GM19239 (cell line): ENCODE results near the gene PIAS1.

Experiments used
- DNase-seq: peaks from one replicate; pipeline ENCODE4 v3.0.0; 2011; ENCODE audit warnings: low spot score; ENCODE audit not compliant: insufficient read length
- FAIRE-seq: peaks from 2 replicates; lab custom pipeline; 2011; peaks lifted over from hg19 to GRCh38; lab: Jason Lieb, UNC

Gene PIAS1

DNA sequence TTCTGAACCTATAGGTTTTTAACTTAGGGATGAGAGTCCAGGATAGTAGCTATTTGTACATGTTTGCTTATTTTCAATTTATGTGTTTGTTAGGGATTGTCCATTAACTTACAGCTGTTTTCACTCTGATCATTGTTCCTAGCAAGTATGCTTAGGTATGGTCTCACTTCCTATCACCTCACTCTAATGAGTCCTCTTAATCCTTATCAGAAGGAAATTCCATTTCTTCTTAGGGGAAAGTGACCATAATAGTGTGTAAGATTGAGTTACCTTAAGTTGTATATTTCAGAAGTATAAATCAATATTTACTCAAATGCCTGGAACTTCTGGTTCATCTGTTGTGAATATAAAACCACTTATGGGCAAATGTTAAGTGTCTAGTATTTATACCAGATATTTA is 53.0 kb downstream of the PIAS1 start:
- DNase-seq (no peak), FAIRE-seq (no peak)

DNA sequence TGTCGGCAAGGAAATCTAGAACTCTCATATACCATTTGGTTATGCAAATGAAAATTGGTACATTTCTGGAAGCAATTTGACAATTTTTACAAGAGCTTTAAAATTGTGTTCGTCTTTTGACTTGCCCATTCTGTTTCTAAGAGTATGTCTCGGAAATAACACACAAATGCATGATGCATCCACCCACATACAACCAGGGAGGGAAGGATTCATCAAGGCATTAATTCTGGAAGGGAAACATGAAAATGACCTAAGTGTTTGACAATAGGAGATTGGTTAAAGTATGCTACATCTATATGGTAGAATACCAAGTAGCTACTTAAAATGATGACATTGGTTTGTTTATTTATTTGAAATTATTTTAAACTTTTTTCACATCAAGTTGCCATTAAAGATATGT is 58.6 kb downstream of the PIAS1 start:
- FAIRE-seq (no peak), DNase-seq (no peak)

- FAIRE-seq (peak; percentile 66), DNase-seq (no peak)
Measured at GRCh38 chr15:68113273-68113672, 59.2 kb downstream of the PIAS1 start.

- no peak for DNase-seq
- peak; percentile 64 for FAIRE-seq
Measured at GRCh38 chr15:68113751-68114150, 59.6 kb downstream of the PIAS1 start.

DNA sequence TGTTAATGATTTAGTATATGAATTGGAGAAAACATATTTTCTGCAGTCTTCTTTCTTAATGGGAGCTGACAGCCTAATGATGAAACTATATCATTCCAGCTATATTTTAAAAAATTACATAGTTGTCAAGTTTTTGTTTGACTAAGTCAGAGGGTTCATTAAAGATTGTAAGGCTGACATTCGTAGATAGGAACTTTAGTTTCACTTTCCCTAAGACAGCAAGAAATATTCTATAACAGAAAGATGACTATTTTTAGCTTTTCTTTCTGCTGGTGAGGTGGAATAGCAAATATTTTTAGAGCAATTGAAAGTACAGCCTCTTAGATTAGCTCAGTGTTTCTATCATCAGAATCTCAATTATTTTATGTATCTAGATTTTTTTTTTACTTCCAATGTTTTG is 60.2 kb downstream of the PIAS1 start:
- DNase-seq (no peak), FAIRE-seq (no peak)

GRCh38 chr15:68114840-68115239 is 60.7 kb downstream of the PIAS1 start:
- peak; percentile 33 for FAIRE-seq
- no peak for DNase-seq

GRCh38 chr15:68124700-68125099 is 70.6 kb downstream of the PIAS1 start:
- no peak for FAIRE-seq
- DNase-seq, result no peak

DNA sequence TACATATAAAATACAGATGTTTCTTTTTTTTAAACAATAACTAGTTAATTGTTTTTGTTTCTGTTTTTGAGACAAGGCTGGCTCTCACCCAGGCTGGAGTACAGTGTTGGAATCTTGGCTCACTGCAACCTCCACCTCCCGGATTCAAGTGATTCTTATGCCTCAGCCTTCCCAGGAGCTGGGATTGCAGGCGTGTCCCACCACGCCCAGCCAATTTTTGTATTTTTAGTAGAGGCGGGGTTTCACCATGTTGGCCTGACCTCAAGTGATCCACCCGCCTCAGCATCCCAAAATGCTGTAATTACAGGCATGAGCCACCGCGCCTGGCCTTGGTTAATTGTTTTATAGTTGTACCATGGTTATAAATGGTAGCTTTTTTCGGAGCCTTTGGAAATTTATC is 72.3 kb downstream of the PIAS1 start:
- DNase-seq (no peak), FAIRE-seq (no peak)

GRCh38 chr15:68129072-68129471 is 75.0 kb downstream of the PIAS1 start:
- no peak for FAIRE-seq
- DNase-seq, result no peak

DNA sequence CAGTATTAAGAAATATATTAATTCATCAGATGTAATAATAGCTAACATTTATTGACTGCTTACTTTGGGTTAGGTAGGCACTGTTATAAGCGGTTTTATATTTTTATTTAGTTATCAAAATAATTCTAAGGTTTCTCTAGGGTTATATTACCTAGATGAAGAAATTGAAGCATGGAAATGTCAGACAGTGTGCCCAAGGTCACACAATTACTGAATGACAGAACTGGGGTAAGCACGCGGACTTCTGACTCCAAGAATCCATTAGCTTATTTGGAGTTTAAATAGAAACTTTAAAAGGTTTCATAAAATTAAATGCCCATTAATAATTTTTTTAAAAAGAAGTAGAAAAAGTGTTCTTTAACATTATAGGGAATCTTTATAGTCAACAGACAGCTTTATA is 76.7 kb downstream of the PIAS1 start:
- DNase-seq, result no peak

GRCh38 chr15:68137096-68137495 is 83.0 kb downstream of the PIAS1 start:
- DNase-seq (no peak), FAIRE-seq (no peak)

More for the DNA sequence above, 76.7 kb downstream of the PIAS1 start:
- FAIRE-seq, result no peak

- no peak for DNase-seq
- FAIRE-seq, result no peak
Measured at GRCh38 chr15:68143129-68143528, 89.0 kb downstream of the PIAS1 start.

DNA sequence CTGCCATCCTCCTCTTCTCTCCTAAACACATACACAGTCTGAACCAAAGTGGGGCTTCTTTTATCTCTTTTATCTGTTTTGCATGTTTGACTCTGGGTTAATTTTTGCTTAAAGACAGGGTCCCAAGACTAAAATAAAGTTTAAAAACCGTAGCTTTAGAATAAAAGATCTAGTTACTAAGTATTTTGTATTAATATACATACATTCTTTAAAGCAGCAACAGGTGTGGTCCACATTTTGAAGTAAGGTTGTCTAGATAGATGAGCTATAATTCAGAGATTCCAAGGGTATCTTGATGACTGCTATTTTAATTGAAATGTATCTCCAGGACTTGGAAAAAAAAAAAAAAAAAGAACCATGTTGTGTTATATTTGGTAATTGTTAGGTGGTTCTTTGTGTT is 89.7 kb downstream of the PIAS1 start:
- DNase-seq (no peak), FAIRE-seq (no peak)

GRCh38 chr15:68145706-68146105 is 91.6 kb downstream of the PIAS1 start:
- FAIRE-seq (no peak), DNase-seq (no peak)

- DNase-seq, result no peak
- FAIRE-seq, result peak; percentile 21
Measured at GRCh38 chr15:68148039-68148438, 93.9 kb downstream of the PIAS1 start.

- DNase-seq (no peak), FAIRE-seq (peak; percentile 59)
Measured at GRCh38 chr15:68149059-68149458, 94.9 kb downstream of the PIAS1 start.

DNA sequence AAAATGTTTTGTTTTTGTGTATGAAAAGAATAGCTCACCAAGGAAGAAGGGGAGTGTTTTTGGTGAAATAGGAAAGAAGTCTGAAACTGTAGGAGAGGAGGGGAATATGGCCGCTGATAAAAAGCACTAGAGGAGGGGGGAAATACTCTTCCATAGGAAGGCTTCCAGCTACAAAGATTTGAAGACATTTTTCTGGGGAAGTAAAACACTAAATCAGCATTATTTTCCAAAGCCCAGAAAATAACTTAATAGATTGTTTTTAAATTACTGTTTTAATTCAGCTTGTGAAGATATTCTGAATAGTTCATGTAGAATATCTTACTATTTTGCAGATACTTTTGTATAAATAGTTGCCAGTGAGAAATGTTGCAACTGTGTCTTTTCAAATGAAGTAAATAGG is 96.1 kb downstream of the PIAS1 start:
- FAIRE-seq (no peak), DNase-seq (no peak)

DNA sequence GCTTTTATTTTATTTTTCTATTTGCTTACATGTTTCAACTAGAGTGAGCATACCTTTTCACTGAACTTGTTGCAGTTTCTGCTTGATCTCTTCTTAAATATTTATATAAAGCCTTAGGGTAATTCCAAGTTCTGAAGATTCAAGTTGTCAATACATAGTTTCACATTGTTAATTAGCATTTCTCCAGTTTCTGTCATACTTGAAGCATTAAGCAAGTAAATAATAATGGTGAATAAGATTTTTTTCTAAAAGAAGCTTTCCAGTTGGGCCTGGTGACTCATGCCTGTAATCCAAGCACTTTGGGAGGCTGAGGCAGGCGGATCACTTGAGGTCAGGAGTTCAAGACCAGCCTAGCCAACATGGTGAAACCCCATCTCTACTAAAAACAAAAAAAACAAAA is 97.2 kb downstream of the PIAS1 start:
- no peak for FAIRE-seq
- DNase-seq, result no peak

DNA sequence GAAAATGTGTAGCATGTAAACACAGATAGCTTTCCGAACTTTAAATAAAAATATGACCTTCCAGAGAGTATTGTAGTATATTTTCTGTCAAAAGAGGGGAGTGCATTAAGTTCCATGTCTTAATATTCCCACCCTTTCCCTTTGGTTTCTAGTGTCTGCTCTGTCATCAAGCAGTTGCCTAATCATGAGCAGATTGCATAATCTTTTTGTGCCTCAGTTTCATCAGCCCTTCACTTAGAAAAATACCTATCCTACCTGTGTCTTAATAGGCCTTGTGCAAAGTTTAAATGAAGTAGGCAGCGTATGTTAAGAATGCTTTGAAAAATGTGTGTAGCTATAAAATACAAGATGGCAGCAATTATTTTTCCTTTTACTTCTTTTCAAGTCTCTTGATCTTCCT is 98.2 kb downstream of the PIAS1 start:
- no peak for DNase-seq
- FAIRE-seq, result peak; percentile 33

DNA sequence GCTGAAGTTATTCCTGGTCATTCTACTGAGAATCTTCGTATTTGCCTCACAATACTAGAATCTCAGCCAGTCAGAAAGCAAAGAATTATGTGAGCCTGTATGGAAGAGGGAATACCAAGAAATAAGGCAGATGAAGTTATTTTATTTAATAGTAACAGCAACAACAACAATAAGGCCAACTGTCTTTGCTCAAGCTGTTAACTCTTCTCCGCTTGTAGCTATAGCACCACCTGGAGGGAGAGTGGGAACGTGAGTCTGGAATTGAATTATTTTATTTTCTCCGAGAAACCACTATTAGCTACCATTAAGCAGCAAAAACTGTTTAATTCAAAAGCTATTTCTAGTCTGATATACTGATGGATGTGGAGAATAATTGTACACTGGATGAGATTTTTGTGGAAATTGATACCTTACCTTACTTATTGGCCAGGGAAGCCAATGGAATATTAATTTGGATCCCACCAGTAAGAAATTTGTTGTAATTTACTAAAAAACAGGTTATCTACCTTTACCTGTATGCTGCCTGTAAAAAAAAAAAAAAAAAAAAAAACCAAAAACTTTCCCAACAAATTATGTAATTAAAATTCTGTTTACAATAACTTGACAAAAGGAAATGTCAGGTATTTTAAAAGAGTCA is 100.9 kb downstream of the PIAS1 start:
- peak; percentile 62 for FAIRE-seq
- no peak for DNase-seq

- no peak for FAIRE-seq
- no peak for DNase-seq
Measured at GRCh38 chr15:68157074-68157473, 103.0 kb downstream of the PIAS1 start.

- FAIRE-seq (no peak), DNase-seq (no peak)
Measured at GRCh38 chr15:68158046-68158628, 104.0 kb downstream of the PIAS1 start.
